HG02981 (cell line): ENCODE results near the gene SLC10A3.

Experiments
- ATAC-seq: cut with Tn5 transposase; IDR thresholded peaks from one replicate; pipeline ENCODE4 v1.9.1; 2021; ENCODE audit warnings: mild to moderate bottlenecking, moderate library complexity; ENCODE audit not compliant: unreplicated experiment

Gene SLC10A3, protein sequence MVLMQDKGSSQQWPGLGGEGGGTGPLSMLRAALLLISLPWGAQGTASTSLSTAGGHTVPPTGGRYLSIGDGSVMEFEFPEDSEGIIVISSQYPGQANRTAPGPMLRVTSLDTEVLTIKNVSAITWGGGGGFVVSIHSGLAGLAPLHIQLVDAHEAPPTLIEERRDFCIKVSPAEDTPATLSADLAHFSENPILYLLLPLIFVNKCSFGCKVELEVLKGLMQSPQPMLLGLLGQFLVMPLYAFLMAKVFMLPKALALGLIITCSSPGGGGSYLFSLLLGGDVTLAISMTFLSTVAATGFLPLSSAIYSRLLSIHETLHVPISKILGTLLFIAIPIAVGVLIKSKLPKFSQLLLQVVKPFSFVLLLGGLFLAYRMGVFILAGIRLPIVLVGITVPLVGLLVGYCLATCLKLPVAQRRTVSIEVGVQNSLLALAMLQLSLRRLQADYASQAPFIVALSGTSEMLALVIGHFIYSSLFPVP

GRCh38 chrX:154490414-154491083 is at the start of gene SLC10A3:
TSS of gene SLC10A3 (minus strand) at chrX:154490629. CDS start at chrX:154488940, 1,689 bp downstream.
- ATAC-seq = peak; percentile 85

DNA sequence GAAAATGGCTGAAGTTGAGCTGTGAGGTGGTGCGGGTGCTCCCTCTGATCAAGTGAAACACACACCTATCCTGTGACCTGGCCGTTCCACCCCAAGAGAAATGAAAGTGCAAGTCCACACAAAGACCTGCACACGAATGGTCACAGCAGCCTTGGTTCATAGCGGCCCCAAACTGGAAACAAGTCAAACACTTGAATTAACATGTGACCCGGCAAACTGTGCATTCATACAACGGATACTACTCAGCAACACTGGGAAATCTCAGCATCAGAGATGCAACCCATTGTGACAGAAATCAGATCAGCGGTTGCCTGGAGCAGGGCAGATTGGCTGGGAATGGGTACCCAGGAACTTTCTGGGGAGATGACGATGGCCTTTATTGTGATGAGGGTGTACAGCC is 48.6 kb upstream of the SLC10A3 start:
- ATAC-seq = no peak

GRCh38 chrX:154535892-154536291 is 45.5 kb upstream of the SLC10A3 start:
- ATAC-seq = no peak

- peak; percentile 91 for ATAC-seq
These were observed 44.3 kb upstream of the SLC10A3 start for GRCh38 chrX:154534526-154535322.

- no peak for ATAC-seq
These were observed 42.3 kb upstream of the SLC10A3 start for GRCh38 chrX:154532690-154533089.

GRCh38 chrX:154531626-154532025 is 41.2 kb upstream of the SLC10A3 start:
- no peak for ATAC-seq

DNA sequence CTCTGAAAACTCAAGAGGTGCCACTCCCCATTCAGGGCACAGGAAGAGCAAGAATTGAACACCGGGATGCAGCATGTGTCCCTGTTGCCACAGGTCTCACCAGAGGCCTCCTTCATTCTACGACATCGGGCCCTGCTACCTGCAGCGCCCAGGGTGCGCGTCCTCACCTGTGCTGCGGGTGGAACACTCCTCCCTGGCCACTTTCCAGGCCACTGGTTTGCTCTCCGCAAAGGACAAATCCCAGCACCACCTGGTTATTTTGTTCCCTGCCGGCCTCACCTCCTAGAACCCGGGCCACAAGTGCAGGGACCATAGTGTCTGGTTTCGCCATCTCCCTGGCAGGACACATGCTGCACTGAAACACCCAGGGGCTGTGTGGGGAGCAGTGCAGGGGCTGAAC is 39.9 kb upstream of the SLC10A3 start:
- no peak for ATAC-seq

GRCh38 chrX:154529206-154529612 is 38.8 kb upstream of the SLC10A3 start:
- ATAC-seq = no peak

DNA sequence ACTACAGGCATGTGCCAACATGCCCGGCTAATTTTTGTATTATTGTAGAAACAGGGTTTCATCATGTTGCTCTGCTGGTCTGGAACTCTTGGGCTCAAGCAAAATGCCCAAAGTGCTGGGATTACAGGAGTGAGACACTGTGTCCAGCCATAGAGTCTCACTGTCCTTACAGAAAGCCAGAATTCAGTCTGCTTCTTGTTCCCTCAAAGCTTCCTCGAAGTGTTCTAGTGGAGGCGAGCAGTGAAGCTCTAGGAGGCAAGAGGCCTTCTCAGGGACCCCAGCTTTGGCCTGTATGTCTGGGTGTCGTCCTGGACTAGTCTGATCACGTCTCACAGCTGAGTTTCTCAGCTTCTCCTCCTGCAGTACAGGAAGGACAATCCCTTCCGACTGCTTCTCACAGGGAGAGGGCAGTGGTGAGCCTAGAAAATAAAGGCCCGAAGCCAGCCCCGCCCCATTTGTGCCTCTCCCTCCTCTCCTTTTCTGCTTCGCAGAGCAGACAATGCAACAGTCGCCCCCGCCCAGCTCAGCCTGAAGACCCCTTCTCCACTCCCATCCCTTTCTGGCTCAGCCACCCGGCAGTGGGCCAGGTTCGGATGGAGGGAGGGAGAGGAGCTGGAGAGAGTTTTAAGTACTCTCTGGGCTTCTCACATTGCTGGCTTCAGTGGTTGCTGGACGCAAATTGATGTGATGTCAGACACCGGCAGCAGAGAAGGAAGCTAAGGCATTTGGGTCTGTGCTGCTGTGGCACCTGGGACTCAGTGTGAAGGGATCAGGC is 36.7 kb upstream of the SLC10A3 start:
- ATAC-seq = no peak

- ATAC-seq = no peak
These were observed 35.4 kb upstream of the SLC10A3 start for GRCh38 chrX:154525606-154526490.

DNA sequence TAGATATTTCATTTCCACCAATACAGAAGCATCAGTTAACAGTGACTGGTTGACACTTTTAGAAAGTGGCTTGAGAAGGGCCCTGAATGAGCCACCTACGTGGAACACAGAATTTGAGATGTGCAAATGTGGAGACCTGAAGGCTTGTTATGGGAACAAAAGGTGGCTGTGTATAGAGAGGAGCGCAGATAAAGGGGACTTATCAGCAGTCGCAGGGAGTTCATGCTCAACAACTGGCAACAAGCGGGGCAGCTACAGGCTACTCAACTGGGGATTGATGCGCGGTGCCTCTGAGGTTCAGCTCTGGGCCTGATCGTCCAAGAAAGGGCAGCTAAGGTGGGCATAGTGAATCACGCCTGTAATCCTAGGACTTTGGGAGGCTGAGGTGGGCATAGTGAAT is 29.0 kb upstream of the SLC10A3 start:
- no peak for ATAC-seq

- no peak for ATAC-seq
These were observed 26.8 kb upstream of the SLC10A3 start for GRCh38 chrX:154517101-154517781.

DNA sequence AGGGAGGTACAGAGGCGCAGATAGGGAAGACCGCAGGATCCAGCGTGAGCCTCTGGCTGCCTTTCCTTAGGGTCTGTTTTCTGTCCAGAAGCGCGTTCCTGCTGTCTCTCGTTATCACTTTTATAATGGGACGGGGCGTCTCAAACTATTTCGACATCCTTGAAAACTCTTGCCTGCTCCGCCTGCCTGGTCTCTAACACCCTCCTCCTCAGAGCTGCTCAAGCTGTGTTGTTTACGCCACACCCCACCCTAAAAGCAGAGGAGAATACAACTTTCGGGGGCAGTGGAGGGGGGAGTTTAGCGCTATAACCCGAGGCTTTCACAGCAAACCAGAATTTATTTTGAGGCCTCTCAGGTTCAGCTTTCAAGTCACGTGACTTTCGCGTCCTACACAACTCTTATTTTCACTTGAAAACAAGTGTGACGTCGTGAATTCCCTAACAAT is 26.2 kb upstream of the SLC10A3 start:
- no peak for ATAC-seq

DNA sequence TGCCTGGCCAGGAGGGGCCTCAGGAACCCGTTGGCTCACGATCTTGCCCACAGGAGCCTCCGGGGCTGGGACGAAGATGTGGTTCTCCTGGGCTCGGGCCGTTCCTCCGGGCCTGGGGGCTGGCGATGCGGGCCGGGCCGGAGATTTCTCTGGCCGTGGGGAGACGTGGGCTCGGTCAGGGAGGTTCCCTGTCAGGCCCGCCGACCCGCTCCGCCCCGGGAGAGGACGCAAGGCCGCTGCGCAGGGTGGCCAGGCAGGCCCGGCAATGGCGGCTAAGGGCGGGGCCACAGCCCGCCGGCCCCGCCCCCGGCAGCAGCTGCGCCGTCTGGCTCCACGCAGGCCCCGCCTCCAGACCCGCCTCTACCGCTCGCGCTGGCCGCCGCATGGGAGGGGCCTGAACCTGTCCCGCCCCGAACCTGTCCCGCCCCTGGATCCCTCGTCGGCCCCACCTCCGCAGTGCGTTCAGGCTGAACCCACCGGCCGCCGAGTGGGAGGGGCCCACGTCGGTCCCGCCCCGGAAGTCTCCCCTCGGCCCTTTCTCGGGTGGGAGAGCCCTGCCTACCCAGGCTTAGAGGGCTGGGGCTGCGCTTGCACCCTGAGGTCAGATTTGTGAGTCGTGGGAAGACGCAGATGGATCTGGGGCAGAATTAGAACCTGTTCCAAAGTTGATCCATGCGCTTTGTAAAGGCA is 25.7 kb upstream of the SLC10A3 start, which contains the start of gene FAM3A:
TSS of gene FAM3A (minus strand) at position 267 of the 690 bp plus-strand sequence. CDS start 460 bp downstream, outside the sequence.
- ATAC-seq = peak; percentile 94

GRCh38 chrX:154515090-154515965 is 24.9 kb upstream of the SLC10A3 start:
- no peak for ATAC-seq

DNA sequence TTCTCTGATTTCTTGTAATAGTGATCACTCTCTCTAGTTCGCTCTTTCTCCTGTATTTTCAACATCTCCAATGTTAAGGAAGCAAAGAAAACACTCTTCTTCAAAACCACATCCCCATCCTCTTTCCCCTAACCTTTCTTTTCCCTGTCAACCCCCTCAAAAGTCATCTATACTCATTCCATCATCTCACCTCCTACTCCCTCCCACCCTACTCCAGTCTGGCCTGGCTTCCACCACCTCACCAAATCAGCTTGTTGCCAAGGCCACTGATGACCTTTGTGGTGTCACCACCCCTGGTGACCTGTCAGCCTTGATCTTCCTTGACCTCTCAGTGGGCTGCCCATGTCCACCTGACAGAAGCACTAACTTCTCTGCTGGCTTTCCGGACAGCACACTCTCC is 23.3 kb upstream of the SLC10A3 start:
- ATAC-seq = no peak

GRCh38 chrX:154512879-154513553 is 22.6 kb upstream of the SLC10A3 start:
- no peak for ATAC-seq
